K562 (cell line): Measurements from ENCODE around the gene NUAK2. TPM values are rescaled to one million over a fixed set of nuclear protein-coding genes. Genes with fewer than 3 reads are reported as not detected.

ENCODE experiments used
- ATAC-seq: fragments of 200-7000 bp; cut with Tn5 transposase; 3 replicates; pipeline ENCODE4 v1.9.1; 2020; ENCODE audit warnings: moderate library complexity
- BruUV-seq: library from RNA; stranded (reverse); fragments of 400-500 nt; replicated peaks from 2 replicates; lab custom pipeline; 2021; lab: Mats Ljungman, UMichigan
- CTCF ChIA-PET: fragments of 300-600 bp; formaldehyde crosslinking; extraction: SDS; loops from one replicate; lab custom pipeline; 2021; ENCODE audit warnings: low intra/inter-chr PET ratio; lab: Yijun Ruan, JAX
- POLR2A ChIA-PET: fragments of 300-600, 350-650 bp; sonication (Branson Sonifier 250); formaldehyde crosslinking; extraction: SDS; loops from one replicate; lab custom pipeline; 2021; ENCODE audit warnings: antibody characterized with exemption, inconsistent platforms; lab: Yijun Ruan, JAX
- DNase-seq, 4 experiments: peaks; one replicate each; pipeline versions ENCODE4 v3.0.0 to v3.0.0-alpha.2; 2011 to 2018; ENCODE audit warnings: low spot score in 3 of 4, mixed read lengths in 3 of 4; ENCODE audit errors: extremely low read depth in 1 of 4
- FAIRE-seq: peaks from 2 replicates; lab custom pipeline; 2011; peaks lifted over from hg19 to GRCh38; lab: Jason Lieb, UNC
- H2AFZ ChIP-seq: 2 replicates; pipeline ENCODE4 v1.6.0; 2011; ENCODE audit warnings: low read depth, low read length, control low read depth, inconsistent platforms
- H3K27ac ChIP-seq: fragments of 200-600 bp; 3 replicates; pipeline ENCODE4 v1.8.0; 2011; ENCODE audit warnings: low read depth, mild to moderate bottlenecking, control low read depth, inconsistent platforms, low read length, moderate library complexity, mixed read lengths; ENCODE audit errors: extremely low read depth
- H3K27me3 ChIP-seq, 2 experiments: fragments of 300-600 bp in 1 of 2; 2 replicates in 1 of 2; 3 replicates in 1 of 2; pipeline versions ENCODE4 v1.6.0 to v1.8.0; 2011; ENCODE audit warnings: inconsistent platforms in 2 of 2, low read length in 2 of 2, mild to moderate bottlenecking in 1 of 2, mixed read lengths in 1 of 2, moderate library complexity in 1 of 2; ENCODE audit not compliant: control insufficient read depth in 2 of 2, insufficient read depth in 2 of 2
- H3K36me3 ChIP-seq: fragments of 300-600 bp; 3 replicates; pipeline ENCODE4 v1.8.0; 2011; ENCODE audit warnings: mild to moderate bottlenecking, low read length, inconsistent platforms; ENCODE audit not compliant: control insufficient read depth, insufficient read depth
- H3K4me1 ChIP-seq, 2 experiments: fragments of 200-600 bp in 1 of 2; replicated peaks in 1 of 2; 2 replicates in 1 of 2; 3 replicates in 1 of 2; pipeline versions ENCODE4 v1.5.1 to v1.8.0; 2011; ENCODE audit warnings: inconsistent platforms in 2 of 2, low read length in 2 of 2, mild to moderate bottlenecking in 1 of 2, mixed read lengths in 1 of 2, moderate library complexity in 1 of 2; ENCODE audit not compliant: control insufficient read depth in 2 of 2, insufficient read depth in 2 of 2
- H3K4me2 ChIP-seq: 2 replicates; pipeline ENCODE4 v1.6.1; 2011; ENCODE audit warnings: low read length, control low read depth, inconsistent platforms, mixed read lengths; ENCODE audit not compliant: insufficient read depth
- H3K4me3 ChIP-seq: fragments of 200-600 bp; sonication (generic), shearing (Covaris generic); 2 replicates; pipeline ENCODE4 v1.5.1; 2016; ENCODE audit warnings: control low read depth, inconsistent platforms
- H3K79me2 ChIP-seq: fragments of 200-600 bp; 3 replicates; pipeline ENCODE4 v1.8.0; 2011; ENCODE audit warnings: low read length, inconsistent platforms; ENCODE audit not compliant: control insufficient read depth, insufficient read depth
- H3K9ac ChIP-seq, 2 experiments: 2 replicates each; pipeline versions ENCODE4 v1.6.0 to v1.6.1; 2011; ENCODE audit warnings: low read depth in 2 of 2, low read length in 2 of 2, control low read depth in 1 of 2, inconsistent platforms in 1 of 2, mild to moderate bottlenecking in 1 of 2, mixed read lengths in 1 of 2; ENCODE audit not compliant: insufficient read depth in 1 of 2
- H3K9me1 ChIP-seq: one replicate; pipeline ENCODE4 v1.6.0; 2011; ENCODE audit warnings: inconsistent platforms, mild to moderate bottlenecking, low read length, moderate library complexity; ENCODE audit not compliant: control insufficient read depth, insufficient read depth
- H3K9me3 ChIP-seq: replicated peaks from 2 replicates; pipeline ENCODE4 v1.5.1; 2011; ENCODE audit warnings: low read depth, low read length, inconsistent platforms; ENCODE audit not compliant: control insufficient read depth, insufficient read depth
- H4K20me1 ChIP-seq: replicated peaks from 2 replicates; pipeline ENCODE4 v1.6.1; 2011; ENCODE audit warnings: low read length, inconsistent platforms, mixed read lengths; ENCODE audit not compliant: control insufficient read depth, insufficient read depth
- BACH1 ChIP-seq: fragments of 200-800 bp; sonication (Bioruptor generic); IDR thresholded peaks from 2 replicates; pipeline ENCODE4 v1.6.1; 2016; ENCODE audit warnings: missing genetic modification characterization, missing compliant biosample characterization
- HDAC2 ChIP-seq: fragments of 450-650 bp; IDR thresholded peaks from 2 replicates; pipeline ENCODE4 v1.6.1; 2016; ENCODE audit warnings: mild to moderate bottlenecking
- KHSRP ChIP-seq: fragments of 450-650 bp; IDR thresholded peaks from 2 replicates; pipeline ENCODE4 v1.6.1; 2017
- PHF8 ChIP-seq: fragments of 200-600 bp; sonication (generic); IDR thresholded peaks from 2 replicates; pipeline ENCODE4 v1.6.1; 2012; ENCODE audit warnings: mixed run types, mild to moderate bottlenecking, inconsistent platforms, low read length, moderate library complexity, borderline replicate concordance
- SMAD3 ChIP-seq: fragments of 450-650 bp; formaldehyde crosslinking; conservative IDR thresholded peaks from 2 replicates; pipeline ENCODE4 v1.4.0; 2020; ENCODE audit warnings: mild to moderate bottlenecking
- TCF15 ChIP-seq: fragments of 250-450 bp; sonication (Bioruptor Pico); IDR thresholded peaks from 2 replicates; pipeline ENCODE4 v1.8.0; 2022; ENCODE audit warnings: moderate library complexity, mild to moderate bottlenecking, inconsistent platforms
- TOE1 ChIP-seq, 2 experiments: fragments of 450-650 bp in 1 of 2; sonication (generic) in 1 of 2; formaldehyde crosslinking in 1 of 2; IDR thresholded peaks; 2 replicates each; pipeline versions ENCODE4 v1.7.1 to v1.8.0; 2016 to 2022; ENCODE audit warnings: borderline replicate concordance in 2 of 2, mild to moderate bottlenecking in 2 of 2, antibody characterized with exemption in 1 of 2, inconsistent platforms in 1 of 2, low read depth in 1 of 2, missing genetic modification reagents in 1 of 2, moderate library complexity in 1 of 2
- YY1 ChIP-seq, 3 experiments: IDR thresholded peaks; 2 replicates each; pipeline ENCODE4 v1.6.1; 2011; ENCODE audit warnings: low read length in 2 of 3, mild to moderate bottlenecking in 2 of 3, moderate library complexity in 2 of 3, borderline replicate concordance in 1 of 3, control low read depth in 1 of 3, low read depth in 1 of 3; ENCODE audit not compliant: insufficient read depth in 3 of 3, insufficient replicate concordance in 2 of 3, control insufficient read depth in 1 of 3, insufficient read length in 1 of 3; ENCODE audit errors: extremely low read depth in 1 of 3
- ZNF395 ChIP-seq: fragments of 200-800 bp; sonication (Bioruptor generic); IDR thresholded peaks from 2 replicates; pipeline ENCODE4 v1.6.1; 2017; ENCODE audit warnings: missing genetic modification characterization, missing compliant biosample characterization
- ZNF583 ChIP-seq: fragments of 250-450 bp; sonication (Bioruptor Pico); IDR thresholded peaks from 2 replicates; pipeline ENCODE4 v1.4.0; 2020
- ZNF655 ChIP-seq: fragments of 250-450 bp; sonication (Bioruptor Pico); IDR thresholded peaks from 2 replicates; pipeline ENCODE4 v1.5.0; 2021
- in situ Hi-C: fragments of 300-500 bp; cut with MboI; formaldehyde crosslinking; loops from 4 replicates; pipeline ENCODE4 v1.15.0; 2018; ENCODE audit warnings: inconsistent platforms, mixed read lengths
- intact Hi-C: fragments of 100-400 bp; cut with micrococcal nuclease; formaldehyde crosslinking; loops from 2 replicates; pipeline ENCODE4 v1.14.2; 2022
- polyA plus RNA-seq, 8 experiments: library from polyadenylated mRNA; depleted of rRNA in 4 of 8; stranded (reverse) in 5 of 8; unstranded in 3 of 8; fragments of >200 nt; fragmentation: Nextera tagmentation in 2 of 8; fragmentation: Illumina TruSeq in 1 of 8; extraction: Ambion mirVana in 2 of 8; extraction: Trizol in 1 of 8; gene quantifications; 2 replicates each; pipeline versions ENCODE4 v1.2.1 to v1.2.3, GENCODE V29; 2011 to 2014; ENCODE audit warnings: inconsistent platforms in 1 of 8, missing spikeins in 1 of 8
- total RNA-seq, 7 experiments: library from RNA; depleted of rRNA in 6 of 7; stranded (reverse); fragments of >200 nt in 6 of 7; fragmentation: Illumina TruSeq in 2 of 7; extraction: Trizol in 2 of 7; gene quantifications; 2 replicates each; pipeline versions ENCODE4 v1.2.1 to v1.2.3, GENCODE V29; 2011 to 2021; ENCODE audit warnings: low replicate concordance in 1 of 7

The NUAK2 gene
- total and polyA plus RNA-seq, 9 of the 15 experiments (the other 6 are each of a cell fraction or from before 2014, with no cell fraction given) = 0.04 to 0.44 (median 0.14) TPM

- TF ChIP-seq ZNF395 (CRISPR knock-in tag) = no peak
- no peak for TF ChIP-seq TCF15
- no peak for TF ChIP-seq SMAD3 (CRISPR knock-in tag)
- no peak for TF ChIP-seq PHF8
- no peak for TF ChIP-seq HDAC2
- no peak for TF ChIP-seq TOE1 (IDR thresholded peaks at IDR 0.05; ENCODE audit: borderline replicate concordance)
- TF ChIP-seq TOE1 (CRISPR knock-in tag; IDR thresholded peaks at IDR 0.05; ENCODE audit: borderline replicate concordance, low read depth) = no peak
These were observed 38.4 kb upstream of the NUAK2 start (continued) for GRCh38 chr1:205359771-205360565.

- BruUV-seq = no TSS peak
- CTCF ChIA-PET = no interaction called here
- no peak for TF ChIP-seq BACH1 (tag)
- TF ChIP-seq KHSRP = no peak
- TF ChIP-seq ZNF655 (CRISPR knock-in tag) = no peak
- no peak for TF ChIP-seq YY1 (IDR thresholded peaks at IDR 0.05; ENCODE audit: borderline replicate concordance in 1 of 3, control insufficient read depth in 1 of 3, extremely low read depth in 1 of 3, insufficient read depth in 3 of 3, insufficient read length in 1 of 3, insufficient replicate concordance in 2 of 3, low read depth in 1 of 3, low read length in 2 of 3)
- no peak for TF ChIP-seq ZNF583 (CRISPR knock-in tag)
These were observed 37.0 kb upstream of the NUAK2 start for GRCh38 chr1:205358579-205358978.

More at GRCh38 chr1:205358579-205358978, 37.0 kb upstream of the NUAK2 start:
- DNase-seq = no peak
- Histone ChIP-seq H3K4me1 (peaks cover 0 to 3% of the 10 kb centered on the region in 2 experiments; a peak in 1 of 5 replicates), H2AFZ (no peak overlapping the region), H3K9me1 (no peaks in the 10 kb centered on the region), H3K9ac (no peak overlapping the region), H3K36me3 (no peaks in the 10 kb centered on the region), H3K4me2 (no peak overlapping the region), H3K27me3 (peaks cover 41 to 59% of the 10 kb centered on the region in 2 experiments), H4K20me1 (peaks cover 8% of the 10 kb centered on the region; the same call in 1 of the 2 replicates), H3K4me3 (no peak overlapping the region), H3K27ac (no peak overlapping the region), H3K9me3 (no peaks in the 10 kb centered on the region), H3K79me2 (no peaks in the 10 kb centered on the region)
- FAIRE-seq = no peak
- ATAC-seq = no peak
- in situ Hi-C loops = loop anchor here (10.0 kb wide), 1 partner anchor 126 kb away; no protein-coding TSS in a partner anchor
- POLR2A ChIA-PET = interaction anchor here (0.6 kb wide), 1 partner anchor 711 kb away, joined by 4 read pairs; no protein-coding TSS in a partner anchor
- intact Hi-C loops = loop anchor here (10.0 kb wide), 1 partner anchor 76 kb away; no protein-coding TSS in a partner anchor
